HEK293 (cell line): ENCODE measurements around the gene CACNA2D1.

Experiments used
- CTCF ChIA-PET: fragments of 350-600 bp; formaldehyde crosslinking; extraction: SDS; loops from one replicate; lab custom pipeline; 2021; ENCODE audit warnings: antibody characterized with exemption; lab: Yijun Ruan, JAX
- POLR2A ChIA-PET: fragments of 300-600 bp; formaldehyde crosslinking; extraction: SDS; loops from one replicate; lab custom pipeline; 2020; ENCODE audit warnings: antibody characterized with exemption, inconsistent platforms; lab: Yijun Ruan, JAX
- H3K27ac ChIP-seq: fragments of 200-500 bp; sonication (Bioruptor generic); 2 replicates; pipeline ENCODE4 v1.5.1; 2014; ENCODE audit warnings: low read depth, low read length, control low read depth, inconsistent platforms; ENCODE audit errors: extremely low read depth
- H3K36me3 ChIP-seq, 2 experiments: fragments of 200-500 bp in 1 of 2; sonication (Bioruptor generic) in 1 of 2; 1 replicate in 1 of 2; 2 replicates in 1 of 2; pipeline ENCODE4 v1.5.1; 2014 to 2017; ENCODE audit warnings: inconsistent platforms in 2 of 2, low read length in 2 of 2; ENCODE audit not compliant: control insufficient read depth in 2 of 2, insufficient read depth in 1 of 2
- H3K4me1 ChIP-seq: fragments of 200-500 bp; sonication (Bioruptor generic); 2 replicates; pipeline ENCODE4 v1.5.1; 2014; ENCODE audit warnings: mild to moderate bottlenecking, low read length, inconsistent platforms; ENCODE audit not compliant: control insufficient read depth, insufficient read depth
- H3K4me3 ChIP-seq: 2 replicates; pipeline ENCODE4 v1.5.1; 2011; ENCODE audit warnings: low read depth, mild to moderate bottlenecking, control low read depth, low read length, moderate library complexity
- H3K9me3 ChIP-seq: fragments of 200-500 bp; sonication (Bioruptor generic); 2 replicates; pipeline ENCODE4 v1.5.1; 2014; ENCODE audit warnings: low read depth, low read length, inconsistent platforms; ENCODE audit not compliant: control insufficient read depth, insufficient read depth
- KLF10 ChIP-seq: fragments of 450-650 bp; IDR thresholded peaks from 2 replicates; pipeline ENCODE4 v1.5.1; 2018; ENCODE audit warnings: missing biosample characterization, mild to moderate bottlenecking, missing genetic modification characterization
- MZF1 ChIP-seq: fragments of 450-650 bp; formaldehyde crosslinking; IDR thresholded peaks from 2 replicates; pipeline ENCODE4 v1.5.1; 2017; ENCODE audit warnings: missing biosample characterization, missing genetic modification characterization, borderline replicate concordance
- PBX3 ChIP-seq: sonication (generic); formaldehyde crosslinking; IDR thresholded peaks from 2 replicates; pipeline ENCODE4 v1.8.1; 2022; ENCODE audit warnings: mild to moderate bottlenecking, moderate library complexity, missing genetic modification reagents
- PRDM2 ChIP-seq: fragments of 450-650 bp; formaldehyde crosslinking; IDR thresholded peaks from 2 replicates; pipeline ENCODE4 v1.5.1; 2016; ENCODE audit warnings: missing biosample characterization, missing genetic modification characterization, borderline replicate concordance
- SETDB1 ChIP-seq: IDR thresholded peaks from one replicate; pipeline ENCODE4 v1.6.1; 2017; ENCODE audit warnings: mild to moderate bottlenecking, low read length, moderate library complexity, mixed read lengths; ENCODE audit not compliant: insufficient read length
- SP2 ChIP-seq: fragments of 450-650 bp; formaldehyde crosslinking; IDR thresholded peaks from 2 replicates; pipeline ENCODE4 v1.5.1; 2016; ENCODE audit warnings: missing biosample characterization, missing genetic modification characterization
- ZBTB21 ChIP-seq: fragments of 450-650 bp; formaldehyde crosslinking; IDR thresholded peaks from 2 replicates; pipeline ENCODE4 v1.5.1; 2017; ENCODE audit warnings: missing biosample characterization, missing genetic modification characterization
- ZBTB49 ChIP-seq: fragments of 450-650 bp; formaldehyde crosslinking; IDR thresholded peaks from 2 replicates; pipeline ENCODE4 v1.5.1; 2016; ENCODE audit warnings: missing biosample characterization, missing genetic modification characterization, low read depth
- ZFP3 ChIP-seq: fragments of 450-650 bp; formaldehyde crosslinking; IDR thresholded peaks from 2 replicates; pipeline ENCODE4 v1.5.1; 2016; ENCODE audit warnings: low read depth, missing biosample characterization, missing genetic modification characterization
- ZNF175 ChIP-seq: fragments of 450-650 bp; formaldehyde crosslinking; IDR thresholded peaks from 2 replicates; pipeline ENCODE4 v1.5.1; 2016; ENCODE audit warnings: missing biosample characterization, missing genetic modification characterization
- ZNF202 ChIP-seq: fragments of 450-650 bp; formaldehyde crosslinking; IDR thresholded peaks from 2 replicates; pipeline ENCODE4 v1.5.1; 2016; ENCODE audit warnings: missing biosample characterization, missing genetic modification characterization, borderline replicate concordance
- ZNF266 ChIP-seq: fragments of 450-650 bp; formaldehyde crosslinking; IDR thresholded peaks from 2 replicates; pipeline ENCODE4 v1.5.1; 2016; ENCODE audit warnings: missing biosample characterization, missing genetic modification characterization, low read depth
- ZNF302 ChIP-seq: fragments of 450-650 bp; formaldehyde crosslinking; IDR thresholded peaks from 2 replicates; pipeline ENCODE4 v1.5.1; 2016; ENCODE audit warnings: missing biosample characterization, missing genetic modification characterization, low read depth
- ZNF366 ChIP-seq: fragments of 450-650 bp; formaldehyde crosslinking; conservative IDR thresholded peaks from 2 replicates; pipeline ENCODE4 v1.5.1; 2016; ENCODE audit warnings: missing biosample characterization, missing genetic modification characterization
- ZNF426 ChIP-seq: fragments of 450-650 bp; formaldehyde crosslinking; IDR thresholded peaks from 2 replicates; pipeline ENCODE4 v1.5.1; 2017; ENCODE audit warnings: missing biosample characterization, missing genetic modification characterization, mild to moderate bottlenecking, inconsistent platforms, moderate library complexity
- ZNF488 ChIP-seq: fragments of 450-650 bp; formaldehyde crosslinking; IDR thresholded peaks from 2 replicates; pipeline ENCODE4 v1.5.1; 2016; ENCODE audit warnings: missing biosample characterization, missing genetic modification characterization
- ZNF558 ChIP-seq: fragments of 450-650 bp; formaldehyde crosslinking; IDR thresholded peaks from 2 replicates; pipeline ENCODE4 v1.5.1; 2016; ENCODE audit warnings: missing biosample characterization, missing genetic modification characterization
- ZNF785 ChIP-seq: fragments of 450-650 bp; formaldehyde crosslinking; IDR thresholded peaks from 2 replicates; pipeline ENCODE4 v1.5.1; 2016; ENCODE audit warnings: missing biosample characterization, missing genetic modification characterization
- ZSCAN16 ChIP-seq: fragments of 450-650 bp; formaldehyde crosslinking; IDR thresholded peaks from 2 replicates; pipeline ENCODE4 v1.5.1; 2016; ENCODE audit warnings: missing biosample characterization, missing genetic modification characterization

Gene CACNA2D1

GRCh38 chr7:82057476-82057875, 386.1 kb downstream of the CACNA2D1 start:
- H3K4me3 ChIP-seq: no peak overlapping the region
- H3K36me3 ChIP-seq: no peaks in the 10 kb centered on the region; a peak in 1 of 3 replicates
- ChIA-PET POLR2A (no interaction called here), CTCF (no interaction called here)
- no peak for TF ChIP-seq ZNF488 (tag by site-specific recombination)
- no peak for TF ChIP-seq SP2 (tag by site-specific recombination)
- TF ChIP-seq ZBTB21 (tag by site-specific recombination): no peak
- TF ChIP-seq KLF10: no peak
- no peak for TF ChIP-seq PRDM2 (tag by site-specific recombination)
- no peak for TF ChIP-seq ZNF785 (tag by site-specific recombination)
- TF ChIP-seq ZNF558 (tag by site-specific recombination): no peak
- no peaks in the 10 kb centered on the region for H3K9me3 ChIP-seq
- H3K27ac ChIP-seq: no peak overlapping the region
- no peaks in the 10 kb centered on the region for H3K4me1 ChIP-seq

- no peak for TF ChIP-seq ZNF302 (tag by site-specific recombination)
- no peak for TF ChIP-seq SETDB1
- no peak for TF ChIP-seq ZNF202 (tag by site-specific recombination)
- TF ChIP-seq ZNF175 (tag by site-specific recombination): no peak
- Histone ChIP-seq H3K4me1 (peaks cover 8% of the 10 kb centered on the region), H3K9me3 (no peaks in the 10 kb centered on the region), H3K4me3 (no peak overlapping the region), H3K36me3 (no peaks in the 10 kb centered on the region; a peak in 1 of 3 replicates), H3K27ac (no peak overlapping the region)
- ChIA-PET CTCF (no interaction called here), POLR2A (no interaction called here)
Measured at GRCh38 chr7:82056282-82056681, 387.3 kb downstream of the CACNA2D1 start.

- Histone ChIP-seq H3K4me1 (peaks cover 24% of the 10 kb centered on the region), H3K9me3 (no peaks in the 10 kb centered on the region), H3K4me3 (no peak overlapping the region), H3K27ac (no peak overlapping the region), H3K36me3 (no peaks in the 10 kb centered on the region; a peak in 1 of 3 replicates)
- ChIA-PET CTCF (interaction anchor here (0.5 to 1.6 kb wide), 2 partner anchors 9 to 1095 kb away, joined by 4 read pairs; no protein-coding TSS in a partner anchor), POLR2A (no interaction called here)
- TF ChIP-seq ZFP3 (no peak), PBX3 (CRISPR knock-in tag) (no peak), ZNF266 (tag by site-specific recombination) (no peak), MZF1 (tag by site-specific recombination) (no peak), ZNF202 (tag by site-specific recombination) (no peak), ZNF366 (tag by site-specific recombination) (no peak), ZSCAN16 (tag by site-specific recombination) (no peak), ZNF426 (tag by site-specific recombination) (no peak), ZBTB49 (tag by site-specific recombination) (no peak)
Measured at GRCh38 chr7:82054544-82054943, 389.0 kb downstream of the CACNA2D1 start.
